Endothelial cell (in vitro differentiated cells): Measurements from ENCODE around the gene BACH2. TPM values are rescaled to one million over a fixed set of nuclear protein-coding genes. Genes with fewer than 3 reads are reported as not detected.

Experiments
- DNase-seq: peaks from one replicate; pipeline ENCODE4 v3.0.0; 2021; ENCODE audit warnings: low spot score
- H3K27ac Mint-ChIP-seq: one replicate; pipeline ENCODE4 v1.8.0; 2021; ENCODE audit warnings: mixed read lengths, inconsistent platforms; ENCODE audit not compliant: unreplicated experiment
- H3K27me3 Mint-ChIP-seq: one replicate; pipeline ENCODE4 v1.8.0; 2021; ENCODE audit warnings: mild to moderate bottlenecking, moderate library complexity, mixed read lengths, inconsistent platforms; ENCODE audit not compliant: unreplicated experiment
- H3K36me3 Mint-ChIP-seq: one replicate; pipeline ENCODE4 v1.8.0; 2021; ENCODE audit warnings: mild to moderate bottlenecking, low read depth, mixed read lengths, inconsistent platforms; ENCODE audit not compliant: unreplicated experiment
- H3K4me1 Mint-ChIP-seq: one replicate; pipeline ENCODE4 v1.8.0; 2021; ENCODE audit warnings: mild to moderate bottlenecking, mixed read lengths, inconsistent platforms; ENCODE audit not compliant: unreplicated experiment
- H3K4me3 Mint-ChIP-seq: one replicate; pipeline ENCODE4 v1.8.0; 2021; ENCODE audit warnings: mild to moderate bottlenecking, mixed read lengths, inconsistent platforms; ENCODE audit not compliant: unreplicated experiment
- H3K9me3 Mint-ChIP-seq: one replicate; pipeline ENCODE4 v1.8.0; 2021; ENCODE audit warnings: mixed read lengths, inconsistent platforms; ENCODE audit not compliant: unreplicated experiment
- total RNA-seq: library from RNA; stranded (reverse); fragmentation: NEBNext Ultra II Directional; extraction: Animal tissue kit (Norgen Biotek cat#: 25700); gene quantifications from one replicate; pipeline ENCODE4 v1.2.1, GENCODE V29; 2021; ENCODE audit not compliant: unreplicated experiment
- TF ChIP-seq, protein P1 (sequence below): fragments of 200-600 bp; sonication (generic); IDR thresholded peaks from one replicate; pipeline ENCODE4 v1.5.0; 2021; ENCODE audit warnings: antibody characterized with exemption; ENCODE audit not compliant: unreplicated experiment

BACH2 gene
- total RNA-seq, 1 donor from 2014 or later = 3.9 TPM

DNA sequence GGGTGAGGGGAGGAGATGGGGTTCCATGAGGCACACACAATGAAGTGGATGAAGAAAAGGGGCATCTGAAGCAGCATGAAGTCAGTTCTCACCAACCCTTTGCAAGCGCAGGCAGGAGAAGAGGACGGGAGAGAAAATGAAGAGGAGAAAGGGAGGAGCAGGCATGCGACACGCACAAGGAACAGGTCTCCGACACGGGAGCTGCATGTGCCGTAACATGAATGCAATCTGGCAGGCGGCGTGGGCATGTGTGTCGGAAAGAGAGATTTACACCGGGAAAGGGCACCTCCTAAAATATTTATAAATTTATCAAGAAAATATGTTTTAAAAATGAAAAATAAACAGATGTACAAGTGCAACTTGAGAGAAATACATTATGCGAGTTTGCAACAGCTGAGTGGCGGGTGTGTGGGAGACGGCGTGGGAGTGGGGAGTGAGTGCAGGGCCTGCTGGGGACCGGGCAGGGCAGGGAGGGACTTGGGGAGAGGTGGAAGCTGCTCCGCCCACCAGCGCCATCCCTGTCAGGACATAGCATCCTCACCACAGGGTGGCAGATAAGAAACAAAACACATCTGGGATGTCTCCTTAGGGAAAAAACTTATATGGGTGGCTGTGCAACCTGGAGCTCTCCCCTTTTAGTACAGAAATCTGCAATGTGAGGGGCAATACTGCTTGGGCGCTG is 361.8 kb downstream of the BACH2 start:
- peaks cover 5% of the 10 kb centered on the region for H3K36me3 Mint-ChIP-seq
- DNase-seq = no peak
- H3K4me3 Mint-ChIP-seq = no peak overlapping the region
- H3K27ac Mint-ChIP-seq = no peak overlapping the region
- no peaks in the 10 kb centered on the region for H3K27me3 Mint-ChIP-seq
- no peaks in the 10 kb centered on the region for H3K9me3 Mint-ChIP-seq
- H3K4me1 Mint-ChIP-seq = no peaks in the 10 kb centered on the region
- TF ChIP-seq, protein P1, sequence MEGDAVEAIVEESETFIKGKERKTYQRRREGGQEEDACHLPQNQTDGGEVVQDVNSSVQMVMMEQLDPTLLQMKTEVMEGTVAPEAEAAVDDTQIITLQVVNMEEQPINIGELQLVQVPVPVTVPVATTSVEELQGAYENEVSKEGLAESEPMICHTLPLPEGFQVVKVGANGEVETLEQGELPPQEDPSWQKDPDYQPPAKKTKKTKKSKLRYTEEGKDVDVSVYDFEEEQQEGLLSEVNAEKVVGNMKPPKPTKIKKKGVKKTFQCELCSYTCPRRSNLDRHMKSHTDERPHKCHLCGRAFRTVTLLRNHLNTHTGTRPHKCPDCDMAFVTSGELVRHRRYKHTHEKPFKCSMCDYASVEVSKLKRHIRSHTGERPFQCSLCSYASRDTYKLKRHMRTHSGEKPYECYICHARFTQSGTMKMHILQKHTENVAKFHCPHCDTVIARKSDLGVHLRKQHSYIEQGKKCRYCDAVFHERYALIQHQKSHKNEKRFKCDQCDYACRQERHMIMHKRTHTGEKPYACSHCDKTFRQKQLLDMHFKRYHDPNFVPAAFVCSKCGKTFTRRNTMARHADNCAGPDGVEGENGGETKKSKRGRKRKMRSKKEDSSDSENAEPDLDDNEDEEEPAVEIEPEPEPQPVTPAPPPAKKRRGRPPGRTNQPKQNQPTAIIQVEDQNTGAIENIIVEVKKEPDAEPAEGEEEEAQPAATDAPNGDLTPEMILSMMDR = no peak

DNA sequence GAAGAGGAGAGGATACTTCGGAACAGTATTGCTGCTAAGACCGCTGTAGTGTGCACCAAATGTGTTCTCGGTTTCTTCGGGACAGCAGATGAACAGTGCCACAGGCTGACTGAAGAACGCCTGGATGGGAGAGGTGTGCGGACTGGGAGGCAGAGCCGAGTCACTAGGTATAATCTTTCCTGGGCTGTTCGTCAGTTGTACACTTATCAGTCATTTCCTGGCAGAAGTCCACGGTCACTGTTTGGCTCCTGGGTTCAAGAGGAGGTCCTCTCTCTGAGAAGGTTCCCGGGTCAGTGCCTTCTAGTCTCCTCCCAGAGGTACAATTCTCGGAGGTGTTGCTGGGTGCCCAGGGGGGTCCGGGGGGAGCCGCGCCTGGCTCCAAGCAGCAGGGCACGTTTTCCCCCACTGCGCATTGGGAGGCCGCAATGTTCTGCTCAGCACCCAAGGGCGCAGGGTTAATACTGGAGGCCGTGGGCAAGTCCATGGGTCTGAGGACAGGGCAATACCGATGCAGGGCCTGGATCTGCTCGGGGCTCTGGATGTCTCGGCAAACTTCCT is 364.3 kb downstream of the BACH2 start:
- H3K9me3 Mint-ChIP-seq = no peaks in the 10 kb centered on the region
- peaks cover 5% of the 10 kb centered on the region for H3K36me3 Mint-ChIP-seq
- TF ChIP-seq, protein P1 = no peak
- H3K27ac Mint-ChIP-seq = no peak overlapping the region
- no peak overlapping the region for H3K4me3 Mint-ChIP-seq
- peaks cover 10% of the 10 kb centered on the region for H3K4me1 Mint-ChIP-seq
- no peaks in the 10 kb centered on the region for H3K27me3 Mint-ChIP-seq
- no peak for DNase-seq

DNA sequence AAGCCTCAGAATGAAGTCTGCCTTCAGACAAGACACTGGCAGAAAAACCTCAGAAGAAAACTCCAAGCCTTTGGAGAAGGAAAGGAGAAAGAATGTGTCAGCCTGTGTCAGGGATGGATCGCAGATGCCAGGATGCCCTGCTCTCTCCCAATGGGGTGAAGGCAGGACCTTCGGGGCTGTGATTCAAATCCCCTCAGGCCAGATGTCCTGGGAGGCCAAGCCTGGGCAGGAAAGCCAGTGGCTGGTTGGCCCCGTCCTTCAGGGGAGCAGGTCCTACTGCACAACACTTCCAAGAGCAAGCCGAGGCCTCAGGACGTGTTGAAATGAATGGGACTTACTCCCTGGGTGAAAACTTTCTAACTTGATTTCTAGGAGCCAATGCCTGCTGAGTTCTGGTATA is 365.9 kb downstream of the BACH2 start:
- Mint-ChIP-seq H3K36me3 (peaks cover 5% of the 10 kb centered on the region), H3K4me1 (peaks cover 10% of the 10 kb centered on the region), H3K27ac (no peak overlapping the region), H3K27me3 (no peaks in the 10 kb centered on the region), H3K4me3 (no peak overlapping the region), H3K9me3 (no peaks in the 10 kb centered on the region)
- no peak for DNase-seq
- TF ChIP-seq, protein P1 = no peak

DNA sequence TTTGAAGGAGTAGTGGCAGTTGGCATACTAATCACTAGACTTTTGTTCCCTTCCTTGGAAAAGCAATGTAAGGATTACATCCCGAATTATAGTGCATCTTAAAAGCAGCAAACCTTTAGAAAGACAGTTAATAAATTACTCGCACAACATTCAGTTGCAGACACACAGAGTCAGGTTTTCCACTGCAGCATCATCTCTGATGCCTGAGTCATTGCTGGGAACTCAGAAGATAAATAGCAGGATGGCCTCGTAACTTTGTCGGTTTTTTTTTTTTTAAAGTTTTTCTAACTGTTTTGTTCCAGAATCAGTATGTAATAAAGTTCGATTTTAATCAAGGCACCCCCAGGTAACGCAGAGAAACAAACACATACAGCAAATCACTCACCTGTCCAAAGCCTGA is 368.0 kb downstream of the BACH2 start:
- Mint-ChIP-seq H3K9me3 (no peaks in the 10 kb centered on the region), H3K4me1 (peaks cover 10% of the 10 kb centered on the region), H3K27ac (peak overlapping the region; percentile 86), H3K4me3 (no peak overlapping the region), H3K27me3 (no peaks in the 10 kb centered on the region), H3K36me3 (peaks cover 5% of the 10 kb centered on the region)
- no peak for DNase-seq
- TF ChIP-seq, protein P1 = no peak

DNA sequence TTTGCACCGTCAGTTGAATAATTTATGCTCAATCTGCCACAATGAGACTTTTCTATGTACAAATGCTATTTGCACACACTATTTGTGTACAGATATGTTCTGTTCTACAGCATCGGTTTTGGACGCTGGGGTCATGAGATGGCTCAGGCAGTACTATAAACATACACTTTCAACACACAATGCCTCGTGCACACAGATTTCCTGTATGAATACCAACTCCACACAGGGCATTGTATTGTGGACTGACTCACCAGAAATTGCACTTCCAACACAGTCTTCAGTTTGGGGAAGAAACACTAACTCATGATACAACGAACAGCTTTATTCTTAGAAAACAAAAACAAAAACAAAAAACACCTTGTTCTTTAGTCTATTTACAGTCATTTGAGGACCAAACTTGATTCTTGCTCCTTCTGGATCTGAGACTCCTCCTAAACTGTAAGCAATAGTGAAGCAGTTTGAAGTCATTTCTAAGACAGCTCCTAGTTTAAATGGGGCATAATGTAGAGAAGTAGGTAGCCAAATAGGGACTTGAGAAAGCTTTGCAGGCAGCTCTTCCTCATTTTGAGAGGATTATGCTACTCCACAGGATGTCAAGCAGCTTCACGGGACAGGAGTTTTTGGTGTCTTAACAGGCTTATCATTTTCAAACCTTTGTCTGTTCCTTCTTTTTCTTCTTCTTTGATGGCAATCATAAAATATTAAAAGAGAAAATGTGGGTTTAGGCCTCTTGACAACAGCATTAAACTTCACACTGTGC is 368.7 kb downstream of the BACH2 start:
- peaks cover 10% of the 10 kb centered on the region for H3K4me1 Mint-ChIP-seq
- H3K4me3 Mint-ChIP-seq = no peak overlapping the region
- peaks cover under 1% of the 10 kb centered on the region for H3K36me3 Mint-ChIP-seq
- H3K27ac Mint-ChIP-seq = peak overlapping the region; percentile 86
- TF ChIP-seq, protein P1 = no peak
- H3K27me3 Mint-ChIP-seq = no peaks in the 10 kb centered on the region
- no peaks in the 10 kb centered on the region for H3K9me3 Mint-ChIP-seq
- DNase-seq = no peak
